ENCODE data around the gene SEC24C.

DNA sequence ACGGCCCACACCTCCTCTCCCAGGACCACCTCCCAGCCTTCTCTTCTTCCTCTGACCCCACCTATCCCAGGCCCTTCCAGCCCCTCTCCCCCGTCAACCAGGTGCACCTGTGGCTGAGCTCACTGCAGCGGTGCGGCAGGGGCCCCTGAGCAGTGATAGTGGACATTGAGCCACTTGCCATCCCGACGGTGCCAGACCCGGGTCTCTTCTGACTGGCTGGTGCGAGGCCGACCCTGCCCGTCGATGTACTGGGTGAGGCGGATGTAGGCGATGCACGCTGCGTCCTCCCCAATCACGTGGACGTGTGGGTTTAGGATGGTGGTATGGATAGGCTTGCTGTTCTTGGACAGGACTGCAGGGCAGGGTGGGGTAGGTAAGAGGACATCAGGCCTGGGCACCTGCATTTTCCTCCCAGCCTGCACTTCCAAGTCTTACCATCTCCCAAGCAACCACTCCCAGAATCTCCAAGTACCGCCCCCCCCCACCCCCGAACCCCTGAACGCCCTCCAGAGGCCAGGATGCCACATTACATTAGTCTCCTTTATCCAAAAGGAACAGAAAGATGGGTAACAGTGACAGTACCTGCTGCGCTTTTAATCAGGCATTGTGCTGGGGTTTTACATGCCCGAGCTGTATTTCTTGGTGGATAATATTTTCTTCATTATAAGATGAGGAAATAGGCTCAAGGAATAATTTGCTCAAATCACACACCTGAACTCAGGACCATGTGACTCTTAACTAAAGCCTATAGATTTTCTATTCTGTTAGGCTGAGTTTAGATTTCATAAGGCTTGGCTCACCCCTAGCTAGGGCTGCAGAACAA lies 70.9 kb downstream of the SEC24C start:
- TF ChIP-seq, protein P1, sequence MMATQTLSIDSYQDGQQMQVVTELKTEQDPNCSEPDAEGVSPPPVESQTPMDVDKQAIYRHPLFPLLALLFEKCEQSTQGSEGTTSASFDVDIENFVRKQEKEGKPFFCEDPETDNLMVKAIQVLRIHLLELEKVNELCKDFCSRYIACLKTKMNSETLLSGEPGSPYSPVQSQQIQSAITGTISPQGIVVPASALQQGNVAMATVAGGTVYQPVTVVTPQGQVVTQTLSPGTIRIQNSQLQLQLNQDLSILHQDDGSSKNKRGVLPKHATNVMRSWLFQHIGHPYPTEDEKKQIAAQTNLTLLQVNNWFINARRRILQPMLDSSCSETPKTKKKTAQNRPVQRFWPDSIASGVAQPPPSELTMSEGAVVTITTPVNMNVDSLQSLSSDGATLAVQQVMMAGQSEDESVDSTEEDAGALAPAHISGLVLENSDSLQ (IDR thresholded peaks at IDR 0.05): no peak
- no peak for TF ChIP-seq FOXK2 (IDR thresholded peaks at IDR 0.05)
